Stimulated activated CD4-positive, alpha-beta T cell treated with anti-CD3 and anti-CD28 coated beads, Interleukin-1b, Interleukin-23, amount 100 ng/mL, for 4 hours (primary cell): Measurements from ENCODE around the gene DDX55.
A peak's percentile ranks its signal among the peaks of the same experiment; 100 is the strongest.
"Not testable (repeated sequence)": the region's sequence is repeated elsewhere in the genome, so short reads cannot be mapped to it uniquely, and the experiment has no call there.

Experiments used
- DNase-seq, 2 donors: peaks; one replicate each; pipeline ENCODE4 v3.0.0-alpha.2; 2020; ENCODE audit warnings: low read depth in 2 of 2

The DDX55 gene, protein sequence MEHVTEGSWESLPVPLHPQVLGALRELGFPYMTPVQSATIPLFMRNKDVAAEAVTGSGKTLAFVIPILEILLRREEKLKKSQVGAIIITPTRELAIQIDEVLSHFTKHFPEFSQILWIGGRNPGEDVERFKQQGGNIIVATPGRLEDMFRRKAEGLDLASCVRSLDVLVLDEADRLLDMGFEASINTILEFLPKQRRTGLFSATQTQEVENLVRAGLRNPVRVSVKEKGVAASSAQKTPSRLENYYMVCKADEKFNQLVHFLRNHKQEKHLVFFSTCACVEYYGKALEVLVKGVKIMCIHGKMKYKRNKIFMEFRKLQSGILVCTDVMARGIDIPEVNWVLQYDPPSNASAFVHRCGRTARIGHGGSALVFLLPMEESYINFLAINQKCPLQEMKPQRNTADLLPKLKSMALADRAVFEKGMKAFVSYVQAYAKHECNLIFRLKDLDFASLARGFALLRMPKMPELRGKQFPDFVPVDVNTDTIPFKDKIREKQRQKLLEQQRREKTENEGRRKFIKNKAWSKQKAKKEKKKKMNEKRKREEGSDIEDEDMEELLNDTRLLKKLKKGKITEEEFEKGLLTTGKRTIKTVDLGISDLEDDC

DNA sequence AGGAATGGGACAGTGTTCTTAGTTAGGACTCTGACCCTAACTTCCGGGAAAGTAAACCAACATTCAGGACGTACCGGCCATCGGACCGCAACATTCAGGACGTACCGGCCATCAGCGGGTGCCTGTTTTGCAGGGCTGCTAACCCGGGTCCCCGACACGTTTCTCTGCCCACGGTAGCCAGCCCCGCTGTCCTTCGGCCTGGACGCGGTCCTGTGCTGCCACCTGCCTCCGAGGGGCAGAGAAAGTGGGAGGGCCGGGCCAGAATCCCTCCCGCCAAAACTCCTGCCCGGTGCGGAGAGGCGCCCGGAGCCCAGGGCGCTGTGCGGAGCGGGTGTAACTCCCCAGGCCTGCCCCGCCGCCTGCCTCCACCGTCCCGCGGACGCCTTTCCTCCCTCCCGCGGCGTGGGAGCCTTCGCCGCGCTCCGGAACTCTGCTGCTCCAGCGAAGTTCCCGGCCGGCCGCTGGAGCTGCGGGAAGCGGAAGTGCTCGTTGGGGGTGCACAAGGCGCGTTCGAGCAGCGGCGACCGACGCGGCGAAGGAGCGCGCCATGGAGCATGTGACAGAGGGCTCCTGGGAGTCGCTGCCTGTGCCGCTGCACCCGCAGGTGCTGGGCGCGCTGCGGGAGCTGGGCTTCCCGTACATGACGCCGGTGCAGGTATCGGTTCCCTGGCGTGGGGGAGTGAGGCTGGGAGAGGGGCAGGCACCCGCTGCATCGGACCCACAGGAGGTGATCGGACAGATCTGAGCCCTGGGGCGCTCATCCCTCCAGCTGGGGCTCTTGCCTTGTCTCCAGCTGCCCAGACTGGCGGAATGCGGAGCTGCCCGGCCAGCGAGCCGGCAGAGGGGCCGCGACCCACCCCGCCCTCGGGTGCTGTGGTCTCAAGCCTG is at the start of gene DDX55:
DDX55 (plus strand) TSS at position 498 of the 888 bp plus-strand sequence; CDS start at position 548, 50 bp downstream.
- peak; percentile 76 to 79 for DNase-seq

GRCh38 chr12:123554136-123554535 is 47.8 kb upstream of the DDX55 start:
- not testable (repeated sequence) for DNase-seq

- not testable (repeated sequence) for DNase-seq
Measured at GRCh38 chr12:123554843-123555242, 47.1 kb upstream of the DDX55 start.

DNA sequence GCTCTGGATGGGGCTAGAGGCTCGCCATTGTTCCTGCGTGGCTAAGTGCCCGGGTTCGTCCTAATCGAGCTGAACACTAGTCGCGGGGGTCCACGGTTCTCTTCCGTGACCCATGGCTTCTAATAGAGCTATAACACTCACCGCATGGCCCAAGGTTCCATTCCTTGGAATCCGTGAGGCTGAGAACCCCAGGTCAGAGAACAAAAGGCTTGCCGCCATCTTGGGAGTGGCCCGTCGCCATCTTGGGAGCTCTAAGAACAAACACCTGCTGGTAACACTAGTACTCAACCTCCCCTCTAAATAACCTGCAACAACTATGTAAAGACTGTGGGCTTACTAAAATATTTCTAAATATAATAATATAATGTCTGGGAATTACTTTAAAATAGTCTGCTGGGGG is 43.4 kb upstream of the DDX55 start:
- not testable (repeated sequence) for DNase-seq

DNA sequence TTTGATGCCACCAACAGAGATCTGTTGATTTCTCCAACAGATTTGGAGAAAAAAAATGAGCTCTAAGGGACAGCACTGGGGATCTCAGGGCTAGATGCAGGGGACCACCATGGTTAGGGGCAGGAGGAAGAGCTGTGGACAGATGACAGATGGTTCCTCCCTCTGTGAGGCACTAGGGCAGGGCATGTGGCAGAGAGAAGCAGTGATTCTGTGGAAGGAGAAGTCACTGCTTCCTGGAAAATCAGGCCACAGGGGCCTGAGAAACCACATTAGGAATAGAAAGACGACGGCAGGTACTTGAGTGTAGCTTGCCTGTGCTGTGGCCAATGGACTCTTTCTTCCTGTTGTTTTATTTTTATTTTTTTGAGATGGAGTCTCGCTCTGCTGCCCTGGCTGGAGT is 42.4 kb upstream of the DDX55 start:
- DNase-seq: no peak

- no peak for DNase-seq
Measured at GRCh38 chr12:123571343-123571813, 30.5 kb upstream of the DDX55 start.

GRCh38 chr12:123572391-123572790 is 29.5 kb upstream of the DDX55 start:
- no peak for DNase-seq

GRCh38 chr12:123573870-123574269 is 28.0 kb upstream of the DDX55 start:
- no peak for DNase-seq

DNA sequence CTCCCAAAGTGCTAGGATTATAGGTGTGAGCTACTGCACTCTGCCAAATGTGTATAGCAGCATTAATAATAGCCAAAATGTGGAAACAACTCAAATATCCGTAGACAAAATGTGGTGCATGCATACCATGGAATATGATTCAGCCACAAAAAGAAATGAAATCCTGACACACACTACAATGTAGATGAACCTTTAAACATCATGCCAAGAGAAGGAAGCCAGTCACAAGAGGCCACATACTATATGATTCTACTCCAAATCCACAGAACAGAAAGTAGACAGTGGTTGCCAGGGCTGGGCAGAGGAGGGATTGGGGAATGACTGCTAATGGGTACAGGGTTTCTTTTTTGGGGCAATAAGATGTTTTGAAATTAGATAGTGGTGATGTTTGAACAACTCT is 25.3 kb upstream of the DDX55 start:
- DNase-seq: no peak

- no peak for DNase-seq
Measured at GRCh38 chr12:123578243-123578642, 23.7 kb upstream of the DDX55 start.

DNA sequence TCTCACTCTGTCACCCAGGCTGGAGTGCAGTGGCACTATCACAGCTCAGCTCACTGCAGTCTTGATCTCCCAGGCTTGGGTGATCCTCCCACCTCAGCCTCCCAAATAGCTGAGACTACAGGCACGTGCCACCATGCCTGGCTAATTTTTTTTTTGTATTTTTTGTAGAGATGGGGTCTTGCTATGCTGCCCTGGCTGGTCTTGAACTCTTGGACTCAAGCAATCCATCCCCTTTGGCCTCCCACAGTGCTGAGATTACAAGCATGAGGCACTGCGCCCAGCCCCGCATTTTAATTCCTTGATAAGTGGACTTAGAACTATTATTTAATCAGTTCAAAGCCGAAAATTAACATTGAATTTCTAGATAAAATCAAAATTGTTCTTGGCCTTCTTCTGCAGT is 23.1 kb upstream of the DDX55 start:
- DNase-seq: not testable (repeated sequence)

DNA sequence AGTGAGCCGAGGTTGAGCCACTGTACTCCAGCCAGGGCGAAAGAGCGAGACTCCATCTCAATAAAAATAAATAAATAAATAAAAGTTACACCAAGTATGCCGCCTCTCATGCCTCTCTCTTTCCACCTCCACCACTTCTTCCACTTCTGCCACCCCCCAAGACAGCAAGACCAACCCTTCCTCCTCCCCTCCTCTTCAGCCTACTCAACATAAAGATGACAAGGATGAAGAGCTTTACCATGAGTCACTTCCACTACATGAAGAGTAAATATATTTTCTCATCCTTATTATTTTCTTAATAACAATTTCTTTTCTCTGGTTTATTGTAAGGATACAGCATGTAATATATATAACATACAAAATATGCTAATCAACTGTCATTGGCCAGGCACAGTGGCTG is 21.1 kb upstream of the DDX55 start:
- DNase-seq: no peak

DNA sequence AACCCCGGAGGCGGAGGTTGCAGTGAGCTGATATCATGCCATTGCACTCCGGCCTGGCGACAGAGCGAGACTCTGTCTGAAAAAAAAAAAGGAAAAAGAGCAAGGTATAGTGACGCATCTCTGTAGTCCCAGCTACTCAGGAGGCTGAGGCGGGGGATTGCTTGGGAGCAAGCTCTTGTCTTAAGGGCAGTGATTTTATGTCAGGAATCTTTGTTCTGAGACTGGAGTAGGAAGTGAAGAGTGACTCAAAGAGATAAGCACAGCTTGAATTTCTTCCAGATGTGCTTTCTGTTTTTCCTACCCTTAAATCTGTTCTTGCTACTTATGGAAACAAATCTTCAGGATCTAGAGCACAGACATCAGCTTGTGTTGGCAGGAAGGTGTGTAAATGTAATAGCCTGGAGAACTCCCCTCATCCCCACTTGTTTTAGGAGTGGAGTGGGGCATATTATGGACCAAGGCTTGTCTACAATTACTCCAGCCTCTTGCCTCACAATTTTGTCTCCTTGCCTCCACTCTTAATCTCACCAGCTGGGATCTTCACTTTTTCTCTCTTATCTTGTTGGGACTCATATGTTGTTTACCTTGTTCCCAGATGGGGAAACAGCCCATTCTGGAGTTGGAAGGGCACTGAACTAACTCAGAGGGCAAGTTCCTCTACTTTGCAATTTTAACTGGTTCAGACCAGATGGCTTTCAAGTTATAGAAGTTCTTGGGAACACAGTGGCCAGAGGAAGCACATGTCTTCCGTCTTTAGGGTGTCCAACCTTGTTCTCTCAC is 10.0 kb upstream of the DDX55 start:
- DNase-seq: no peak

GRCh38 chr12:123595729-123596128 is 6.2 kb upstream of the DDX55 start:
- DNase-seq: no peak

DNA sequence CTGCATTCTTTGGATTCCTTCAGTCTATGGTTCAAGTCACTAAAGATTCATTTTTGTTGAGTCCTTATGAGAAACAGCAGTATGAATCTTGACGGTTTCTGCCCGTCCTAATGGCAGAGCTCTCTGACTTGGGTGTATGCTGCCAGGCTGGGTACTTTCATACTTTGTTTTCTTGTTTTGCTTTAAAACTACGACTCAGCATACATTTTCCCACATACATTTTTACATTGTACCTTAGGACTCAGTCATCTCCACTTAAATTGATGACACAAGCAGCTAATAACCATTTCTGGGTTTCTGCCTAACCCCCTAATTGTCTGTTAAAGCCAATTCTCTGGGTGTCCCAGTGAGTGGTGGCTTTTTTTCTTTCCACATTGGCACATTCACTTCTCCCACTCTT is 4.8 kb upstream of the DDX55 start:
- no peak for DNase-seq

GRCh38 chr12:123598522-123598921 is 3.4 kb upstream of the DDX55 start:
- no peak for DNase-seq

- no peak for DNase-seq
Measured at GRCh38 chr12:123599310-123599709, 2.6 kb upstream of the DDX55 start.

- no peak for DNase-seq
Measured at GRCh38 chr12:123599721-123600120, 2.2 kb upstream of the DDX55 start.

GRCh38 chr12:123602651-123603195 is 824 bp downstream of the DDX55 start:
- DNase-seq: no peak

DNA sequence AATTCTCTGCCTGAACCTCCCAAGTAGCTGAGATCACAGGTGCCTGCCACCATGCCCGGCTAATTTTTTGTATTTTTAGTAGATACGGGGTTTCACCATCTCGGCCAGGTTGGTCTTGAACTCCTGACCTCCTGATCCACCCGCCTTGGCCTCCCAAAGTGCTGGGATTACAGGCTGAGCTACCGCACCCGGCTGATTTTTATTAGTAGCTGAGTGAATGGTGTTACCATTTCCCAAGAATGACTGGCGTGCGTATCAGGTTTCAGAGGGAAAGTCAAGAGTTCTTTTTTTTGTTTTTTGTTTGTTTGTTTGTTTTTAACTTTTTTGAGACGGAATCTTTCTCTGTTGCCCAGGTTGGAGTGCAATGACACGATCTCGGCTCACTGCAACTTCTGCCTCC is 1.6 kb downstream of the DDX55 start:
- not testable (repeated sequence) for DNase-seq

GRCh38 chr12:123607756-123608155 is 5.9 kb downstream of the DDX55 start:
- no peak for DNase-seq
